NCI-H2107 treated with DMSO at 0.1 percent for 48 hours (cell line): ENCODE results near the gene TTLL3.
"Not testable (repeated sequence)": the region's sequence is repeated elsewhere in the genome, so short reads cannot be mapped to it uniquely, and the experiment has no call there.

Experiments used
- DNase-seq: peaks from one replicate; lab custom pipeline; 2025; ENCODE audit not compliant: unreplicated experiment; lab: John Stamatoyannopoulos, UW

TTLL3 gene, protein sequence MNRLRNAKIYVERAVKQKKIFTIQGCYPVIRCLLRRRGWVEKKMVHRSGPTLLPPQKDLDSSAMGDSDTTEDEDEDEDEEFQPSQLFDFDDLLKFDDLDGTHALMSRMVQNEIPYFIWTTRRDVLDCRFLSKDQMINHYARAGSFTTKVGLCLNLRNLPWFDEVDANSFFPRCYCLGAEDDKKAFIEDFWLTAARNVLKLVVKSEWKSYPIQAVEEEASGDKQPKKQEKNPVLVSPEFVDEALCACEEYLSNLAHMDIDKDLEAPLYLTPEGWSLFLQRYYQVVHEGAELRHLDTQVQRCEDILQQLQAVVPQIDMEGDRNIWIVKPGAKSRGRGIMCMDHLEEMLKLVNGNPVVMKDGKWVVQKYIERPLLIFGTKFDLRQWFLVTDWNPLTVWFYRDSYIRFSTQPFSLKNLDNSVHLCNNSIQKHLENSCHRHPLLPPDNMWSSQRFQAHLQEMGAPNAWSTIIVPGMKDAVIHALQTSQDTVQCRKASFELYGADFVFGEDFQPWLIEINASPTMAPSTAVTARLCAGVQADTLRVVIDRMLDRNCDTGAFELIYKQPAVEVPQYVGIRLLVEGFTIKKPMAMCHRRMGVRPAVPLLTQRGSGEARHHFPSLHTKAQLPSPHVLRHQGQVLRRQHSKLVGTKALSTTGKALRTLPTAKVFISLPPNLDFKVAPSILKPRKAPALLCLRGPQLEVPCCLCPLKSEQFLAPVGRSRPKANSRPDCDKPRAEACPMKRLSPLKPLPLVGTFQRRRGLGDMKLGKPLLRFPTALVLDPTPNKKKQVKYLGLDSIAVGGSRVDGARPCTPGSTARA

DNA sequence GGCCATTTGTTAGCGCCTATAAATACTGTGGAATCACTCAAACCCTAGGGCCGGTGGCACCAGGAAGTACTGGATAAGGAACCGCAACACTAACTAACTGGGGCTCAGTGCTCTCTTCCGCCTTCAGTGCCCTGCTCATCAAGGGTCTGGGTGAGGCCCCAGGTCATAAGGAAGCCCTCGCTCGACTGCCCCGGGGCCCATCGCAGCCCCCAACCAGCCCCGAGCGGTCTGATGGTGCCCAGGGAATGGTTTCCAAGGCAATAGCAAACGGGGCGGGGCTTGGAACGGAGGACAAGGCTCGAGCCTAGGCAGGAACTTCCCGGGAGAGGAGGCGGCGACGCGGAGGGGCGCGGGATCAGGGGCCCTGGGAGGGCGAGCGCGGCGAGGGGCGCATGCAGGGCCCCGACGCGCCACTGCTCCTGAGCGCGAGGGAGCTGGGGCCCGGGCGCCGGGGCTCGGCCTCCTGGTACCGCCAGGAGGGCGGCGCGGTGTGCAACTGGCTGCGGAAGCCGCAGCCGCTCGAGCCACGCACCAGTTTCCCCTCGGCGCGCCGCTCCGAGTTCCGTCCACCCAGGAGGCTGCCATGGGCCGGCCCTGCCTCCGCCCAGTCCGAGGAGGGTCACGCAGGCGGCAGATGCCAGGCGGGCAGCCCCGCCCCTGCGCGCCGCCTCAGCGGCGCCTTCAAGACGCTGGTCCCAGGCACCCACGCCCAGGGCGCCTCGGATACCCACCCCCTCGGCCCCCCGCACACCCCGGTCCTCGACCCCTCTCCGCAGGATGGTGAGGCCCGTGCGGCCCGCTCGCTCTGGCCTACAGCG lies at the start of gene TTLL3:
Gene TTLL3, plus strand, starts transcription at position 648 of the 818 bp plus-strand sequence. CDS start 400 bp downstream, outside the sequence.
- no peak for DNase-seq

GRCh38 chr3:9760779-9761505 lies 49.1 kb upstream of the TTLL3 start:
- no peak for DNase-seq

- no peak for DNase-seq
Measured at GRCh38 chr3:9761919-9762318, 48.1 kb upstream of the TTLL3 start.

DNA sequence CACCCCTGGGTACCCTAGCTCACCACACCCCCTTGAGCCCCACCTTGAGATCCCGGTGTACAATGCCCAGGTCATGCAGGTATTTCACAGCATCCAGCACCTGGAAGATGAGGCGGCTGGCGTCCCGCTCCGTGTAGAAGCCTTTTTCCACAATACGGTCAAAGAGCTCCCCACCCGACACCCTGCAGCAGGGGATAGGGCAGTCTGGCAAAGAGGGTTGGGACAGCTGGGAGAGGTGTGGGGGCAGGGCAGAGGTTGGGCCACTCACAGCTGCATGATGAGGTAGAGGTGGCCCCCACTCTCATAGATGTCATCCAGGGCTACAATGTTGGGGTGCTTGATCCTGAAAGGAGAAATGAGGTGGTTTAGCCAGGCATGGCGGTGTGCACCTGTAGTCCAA lies 47.2 kb upstream of the TTLL3 start:
- no peak for DNase-seq

DNA sequence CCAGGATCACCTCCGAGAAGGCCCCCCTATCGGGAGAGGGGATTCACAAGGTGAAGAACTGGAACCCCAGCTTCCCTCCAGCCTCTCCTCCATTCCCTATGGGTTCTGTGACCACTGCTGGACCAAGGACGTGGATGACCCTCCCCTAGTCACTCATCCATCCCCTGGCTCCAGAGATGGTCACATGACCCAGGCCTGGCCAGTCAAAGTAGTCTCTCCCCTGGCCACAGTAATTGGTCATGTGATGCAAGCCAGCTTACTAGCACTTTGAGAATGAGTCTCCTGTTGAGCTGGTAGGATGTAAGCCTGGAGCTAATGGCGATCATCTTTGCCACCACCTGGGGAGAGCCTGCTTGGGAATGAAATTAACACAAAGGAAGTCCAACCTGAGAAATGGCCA lies 44.2 kb upstream of the TTLL3 start:
- no peak for DNase-seq

- no peak for DNase-seq
Measured at GRCh38 chr3:9767418-9767817, 42.6 kb upstream of the TTLL3 start.

DNA sequence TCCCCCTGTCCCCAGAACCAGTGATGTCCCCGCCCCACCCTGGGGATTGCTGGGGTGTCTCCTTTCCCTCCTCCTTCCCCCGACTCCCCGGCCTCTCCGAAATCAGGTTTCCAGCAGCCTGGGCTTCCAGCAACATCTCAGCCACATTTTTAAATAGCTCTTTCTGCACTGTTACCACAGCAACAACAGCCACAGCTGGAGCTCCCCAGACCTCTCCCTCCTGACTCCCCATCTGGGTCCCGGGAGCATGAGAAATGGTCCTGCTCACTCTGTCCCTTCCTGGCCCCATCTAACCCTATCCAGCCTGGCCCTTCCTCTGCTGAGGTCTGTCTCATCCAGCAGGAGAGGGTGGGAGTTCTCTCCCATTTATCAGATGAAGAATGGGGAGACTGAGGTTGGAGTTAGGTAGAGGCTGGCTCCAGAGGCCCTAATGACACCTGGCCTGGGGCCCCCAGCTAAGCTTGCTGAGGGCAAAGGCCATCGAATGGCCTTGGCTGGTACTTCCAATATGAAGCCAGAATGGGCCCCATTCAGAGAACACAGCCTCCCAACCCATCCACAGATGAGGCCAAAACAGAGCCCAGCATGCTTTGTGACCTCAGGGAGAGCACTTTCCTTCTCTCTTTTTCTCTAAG lies 41.8 kb upstream of the TTLL3 start:
- DNase-seq, result no peak

DNA sequence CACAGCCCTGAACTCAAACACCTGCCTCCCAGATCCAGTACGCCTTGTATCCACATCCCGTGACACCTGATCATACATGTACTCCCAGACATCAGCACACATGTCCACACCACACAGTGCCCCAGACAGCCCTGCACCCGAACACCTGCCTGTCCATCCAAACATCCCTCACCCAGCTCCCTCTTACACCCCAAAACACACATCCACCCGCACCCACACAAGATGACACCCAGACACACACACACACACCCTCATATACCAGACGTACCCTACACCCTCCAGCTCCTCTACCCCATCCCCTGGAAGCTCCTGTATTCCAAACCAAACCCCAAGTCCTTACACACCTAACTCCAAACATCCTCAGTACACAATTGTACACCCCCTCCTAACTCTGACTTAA lies 41.0 kb upstream of the TTLL3 start:
- DNase-seq, result no peak

- DNase-seq, result peak; percentile 4
Measured at GRCh38 chr3:9769426-9770275, 40.4 kb upstream of the TTLL3 start, which contains the start of gene CAMK1. Gene CAMK1 (minus strand): TSS chr3:9769947. CDS start chr3:9767749, 2,198 bp downstream.

DNA sequence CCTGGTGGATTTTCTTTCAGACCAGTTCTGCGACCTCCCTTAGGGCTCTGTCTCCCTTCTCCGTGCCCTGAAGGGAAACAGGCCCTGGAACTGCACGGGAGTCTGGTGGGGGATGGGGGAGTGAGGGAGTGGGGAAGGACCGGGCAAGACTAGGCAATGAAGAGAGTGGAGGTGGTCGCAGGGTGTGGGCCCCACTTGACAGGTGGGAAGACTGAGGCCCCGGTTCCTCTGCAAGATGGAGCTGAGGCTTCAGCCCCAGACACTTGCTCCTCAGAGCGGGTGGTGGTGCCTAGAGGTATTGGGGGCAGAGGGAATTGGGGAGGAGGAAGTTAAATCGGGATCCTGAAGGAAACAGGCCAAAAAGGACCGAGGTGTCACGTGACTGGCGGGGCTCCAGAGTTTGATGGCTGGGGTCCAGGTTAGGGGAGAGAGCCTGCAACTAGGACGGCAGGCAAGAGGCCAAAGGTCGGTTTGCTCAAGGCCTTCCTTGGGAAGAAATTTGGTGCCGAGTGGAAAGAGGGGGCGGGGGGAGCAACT lies 39.7 kb upstream of the TTLL3 start:
- no peak for DNase-seq

- not testable (repeated sequence) for DNase-seq
Measured at GRCh38 chr3:9771007-9771406, 39.1 kb upstream of the TTLL3 start.

DNA sequence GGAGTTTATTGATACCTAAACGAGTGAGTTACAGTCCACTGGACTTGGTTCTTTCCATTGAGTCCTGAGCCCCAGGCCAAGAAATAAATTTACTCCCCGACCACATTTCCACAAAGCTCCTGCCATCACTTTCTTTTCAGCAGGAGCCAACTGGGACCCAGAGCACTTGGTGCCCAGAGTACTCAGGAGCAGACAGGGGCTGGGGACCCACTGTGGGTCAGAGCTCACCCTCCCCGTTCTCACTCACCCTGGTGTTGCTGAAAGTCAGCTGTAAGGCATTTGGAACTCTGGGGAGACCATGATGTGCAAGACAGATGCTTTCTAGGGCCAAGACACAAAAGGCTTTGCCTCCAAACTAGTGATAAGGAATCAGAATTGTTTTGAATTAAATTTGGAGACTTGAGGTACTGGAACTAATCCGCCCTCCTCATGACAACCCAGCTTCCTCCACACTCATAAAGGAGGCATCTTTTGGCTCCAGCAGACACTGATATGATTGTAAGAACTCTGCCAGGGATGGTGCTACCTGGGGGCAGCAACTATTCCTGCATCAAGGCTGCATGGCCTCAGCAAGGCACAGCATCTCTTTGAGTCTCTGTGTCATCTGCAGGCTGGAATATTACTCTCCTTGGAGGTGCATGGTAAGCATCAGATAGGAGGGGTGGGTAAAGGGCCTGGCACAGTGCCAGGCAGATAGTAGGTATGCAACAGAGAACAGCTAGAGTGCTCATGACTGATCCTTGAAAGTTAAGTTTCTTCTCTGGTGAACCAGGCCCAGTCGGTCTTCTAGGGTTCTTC lies 33.0 kb upstream of the TTLL3 start:
- no peak for DNase-seq

DNA sequence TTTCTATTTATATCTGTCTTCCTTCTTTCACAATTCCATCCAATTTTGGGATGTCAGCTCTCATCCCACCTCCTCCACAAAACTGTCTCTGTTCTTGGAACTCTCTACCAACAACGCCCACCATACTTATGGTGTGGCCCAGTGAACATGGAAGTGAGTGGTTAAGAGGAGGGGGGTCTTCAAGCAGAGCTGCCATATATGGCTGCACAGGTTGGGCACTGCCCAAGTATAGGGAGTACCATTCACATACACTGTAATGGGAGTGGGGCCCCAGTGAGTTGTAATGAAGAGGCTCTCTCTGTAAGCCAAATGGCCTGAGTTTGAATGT lies 32.4 kb upstream of the TTLL3 start:
- no peak for DNase-seq

DNA sequence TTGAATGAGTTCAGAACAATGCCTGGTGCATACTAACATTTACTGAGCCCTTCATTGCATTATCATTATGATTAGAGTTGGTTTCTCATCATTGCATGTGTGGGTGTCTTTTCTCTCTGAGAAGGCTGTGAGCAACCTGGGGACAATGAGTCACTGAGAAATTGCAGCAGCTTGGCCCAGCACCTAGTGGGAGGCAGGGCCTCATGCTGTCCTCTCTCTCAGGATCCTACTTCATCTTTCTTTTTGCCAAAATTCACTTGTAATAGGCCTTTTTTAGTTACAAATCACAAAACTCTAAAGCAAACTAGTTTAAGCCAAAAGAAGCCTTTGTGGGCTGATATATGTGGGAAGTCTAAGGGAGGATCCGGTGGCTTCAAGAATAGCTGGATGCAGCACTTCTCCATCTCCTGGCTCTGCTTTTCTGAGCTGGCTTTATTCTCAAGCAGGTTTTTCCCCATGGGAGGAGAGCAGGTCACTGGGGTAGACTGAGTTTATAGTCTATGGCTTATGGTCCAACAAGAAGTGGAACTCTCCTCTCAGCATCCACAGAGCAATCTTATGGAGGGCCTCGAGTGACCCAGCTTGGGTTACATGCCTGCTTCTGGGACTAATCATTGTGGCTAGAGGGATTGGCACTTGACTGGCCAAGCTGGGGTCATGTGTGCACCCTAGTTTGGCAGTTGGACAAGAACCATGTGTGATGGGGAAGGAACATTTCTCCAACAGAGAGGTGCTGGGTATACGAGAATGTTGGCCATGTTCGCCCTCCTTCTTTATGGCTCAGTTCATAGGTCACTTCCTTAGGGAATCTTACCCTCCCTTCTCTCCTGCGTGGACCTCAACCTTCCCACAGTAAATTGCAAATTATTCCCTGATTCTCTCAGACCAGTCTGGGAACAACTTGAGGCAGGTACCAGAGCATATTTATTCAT lies 31.7 kb upstream of the TTLL3 start:
- DNase-seq, result no peak

DNA sequence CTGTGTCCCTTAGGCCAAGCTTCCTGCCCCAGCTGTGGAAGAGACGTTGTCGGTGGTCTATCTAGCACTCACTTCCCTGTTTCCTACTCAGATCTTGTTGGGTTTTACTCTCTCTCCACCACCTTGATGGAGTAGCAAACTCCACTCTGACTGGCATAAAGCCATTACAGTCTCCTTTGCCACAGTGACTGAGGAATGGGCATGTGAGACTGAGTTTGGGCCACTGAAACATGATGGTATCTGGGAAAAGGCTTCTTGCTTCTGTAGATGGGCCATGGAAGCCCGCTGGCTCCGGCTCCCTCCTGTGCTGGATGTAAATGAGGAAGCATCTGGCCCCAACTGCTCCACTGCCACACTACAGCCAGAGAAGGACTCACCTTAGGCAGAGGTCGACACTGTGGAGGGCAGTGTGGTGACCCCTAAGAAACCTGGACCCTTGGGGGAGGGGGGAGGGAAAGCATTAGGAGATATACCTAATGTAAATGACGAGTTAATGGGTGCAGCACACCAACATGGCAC lies 30.9 kb upstream of the TTLL3 start:
- DNase-seq, result no peak

DNA sequence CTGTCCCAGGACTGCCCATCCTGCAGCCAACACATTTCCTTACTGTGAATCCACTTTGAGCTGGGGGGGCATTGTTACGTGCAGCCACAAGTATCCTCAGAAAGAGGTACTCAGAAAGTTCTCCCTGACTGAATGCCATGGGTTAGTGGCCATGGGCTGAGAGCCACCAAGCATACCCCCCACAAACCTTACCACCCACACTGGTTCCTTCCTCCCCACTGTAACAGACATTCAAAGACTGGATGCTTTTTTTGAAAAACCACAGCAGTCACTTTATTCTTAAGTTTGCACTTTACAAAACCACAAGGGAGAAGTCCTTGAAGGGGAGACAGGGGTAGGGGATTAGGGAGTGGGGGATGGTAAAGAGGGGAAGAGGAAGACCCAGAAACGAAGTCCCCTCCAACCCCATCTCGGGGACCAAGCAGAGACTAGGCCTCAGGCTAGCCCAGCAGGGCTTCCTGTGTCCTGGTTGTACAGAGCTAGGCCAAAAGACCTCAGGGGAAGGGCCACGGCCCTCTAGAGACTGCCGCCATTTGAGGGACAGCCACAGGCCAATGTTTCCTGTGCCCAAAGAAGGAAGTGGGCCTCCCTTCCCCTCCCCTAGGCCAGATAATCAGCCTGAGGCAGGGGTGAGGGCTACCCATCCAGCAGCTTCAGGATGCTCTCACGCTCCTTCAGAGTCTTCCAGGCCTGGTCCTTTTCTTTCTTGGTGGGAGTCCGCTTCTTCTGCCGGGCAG lies 30.2 kb upstream of the TTLL3 start:
- no peak for DNase-seq
